ENCODE measurements around the gene CBY1. TPM values are rescaled to one million over a fixed set of nuclear protein-coding genes. Genes with fewer than 3 reads are reported as not detected.

Gene CBY1
- total RNA-seq, 1 donor from 2014 or later, result 18.4 TPM

Other genes with a start within 250 kb of the CBY1 start
- gene KCNJ4, start 201.4 kb upstream of the CBY1 start, total RNA-seq, result not detected
- 3.2 TPM for gene KDELR3, start 188.5 kb upstream of the CBY1 start, total RNA-seq
- gene DDX17, start 150.3 kb upstream of the CBY1 start, total RNA-seq, result 183 TPM
- 1.1 TPM for gene DMC1, start 86.5 kb upstream of the CBY1 start, total RNA-seq
- gene FAM227A, start 246 bp upstream of the CBY1 start, total RNA-seq, result 0.72 TPM
- gene TOMM22, start 25.3 kb downstream of the CBY1 start, total RNA-seq, result 90.9 TPM
- gene JOSD1, start 44.3 kb downstream of the CBY1 start, total RNA-seq, result 25.6 TPM
- gene GTPBP1, start 49.3 kb downstream of the CBY1 start, total RNA-seq, result 20.0 TPM
- gene SUN2, start 99.4 kb downstream of the CBY1 start, total RNA-seq, result 94.2 TPM
- 13.2 TPM for gene DNAL4, start 137.5 kb downstream of the CBY1 start, total RNA-seq
- gene NPTXR, start 187.4 kb downstream of the CBY1 start, total RNA-seq, result 0.44 TPM
- gene CBX6, start 215.6 kb downstream of the CBY1 start, total RNA-seq, result 5.6 TPM